Measurements from ENCODE around the gene IARS1. TPM values are rescaled to one million over a fixed set of nuclear protein-coding genes. Genes with fewer than 3 reads are reported as not detected.
A peak's percentile ranks its signal among the peaks of the same experiment; 100 is the strongest.

Gene IARS1
- polyA plus RNA-seq, 3 donors: 102 to 112 (median 106) TPM

DNA sequence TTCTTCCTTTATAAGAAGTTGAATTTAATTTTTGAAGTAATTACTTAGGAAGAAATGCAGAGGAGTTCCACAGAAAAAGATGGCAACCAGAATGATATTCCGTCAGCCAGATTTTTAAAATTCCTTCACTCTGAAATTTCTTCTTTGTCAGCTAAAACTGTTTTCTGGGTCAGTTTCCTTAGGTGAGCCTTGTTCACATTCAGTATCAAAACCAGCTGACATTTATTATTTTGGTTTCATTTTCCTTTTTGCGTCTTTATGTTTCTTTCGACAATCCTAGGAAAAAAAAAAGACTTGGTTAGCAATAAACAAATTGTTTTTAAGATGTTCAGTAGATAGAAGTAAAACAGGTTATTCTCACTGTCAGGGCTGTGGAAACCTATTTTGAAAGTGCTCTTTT, 4.1 kb upstream of the IARS1 start:
- DNase-seq (ENCODE audit: low read depth in 3 of 3, low spot score in 2 of 3): no peak

- DNase-seq (ENCODE audit: low read depth in 3 of 3, low spot score in 2 of 3): no peak
These were observed 2.3 kb upstream of the IARS1 start for GRCh38 chr9:92295827-92296258.

DNA sequence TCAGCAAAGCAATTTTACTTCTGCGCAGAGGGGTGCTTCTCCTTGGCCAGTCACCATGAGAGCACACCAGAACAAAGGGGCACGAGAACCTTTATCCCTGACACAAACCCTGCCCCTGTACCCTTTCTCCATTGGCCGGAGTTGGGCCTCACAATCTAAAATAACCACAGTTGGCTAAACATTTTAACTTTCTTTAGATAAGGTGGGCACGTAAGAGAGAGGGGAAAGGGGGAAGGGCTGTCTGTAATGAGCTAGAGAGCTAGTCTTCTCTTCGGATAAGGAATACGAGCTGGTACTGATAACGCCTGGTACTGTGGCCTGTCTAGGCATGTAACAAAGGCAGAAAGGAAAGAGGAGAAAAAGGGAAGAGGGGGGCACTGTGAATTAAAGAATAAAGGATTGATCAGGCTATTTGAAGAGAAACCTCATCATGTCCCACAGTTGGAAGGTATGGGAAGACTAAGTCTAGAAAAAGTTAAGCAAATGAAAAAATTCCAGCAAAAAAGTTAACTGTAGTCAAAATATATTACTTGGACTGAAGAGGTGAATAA, 1.8 kb upstream of the IARS1 start:
- DNase-seq (ENCODE audit: low read depth in 3 of 3, low spot score in 2 of 3): no peak

GRCh38 chr9:92294297-92294676, 790 bp upstream of the IARS1 start:
- no peak for DNase-seq (ENCODE audit: low read depth in 3 of 3, low spot score in 2 of 3)

DNA sequence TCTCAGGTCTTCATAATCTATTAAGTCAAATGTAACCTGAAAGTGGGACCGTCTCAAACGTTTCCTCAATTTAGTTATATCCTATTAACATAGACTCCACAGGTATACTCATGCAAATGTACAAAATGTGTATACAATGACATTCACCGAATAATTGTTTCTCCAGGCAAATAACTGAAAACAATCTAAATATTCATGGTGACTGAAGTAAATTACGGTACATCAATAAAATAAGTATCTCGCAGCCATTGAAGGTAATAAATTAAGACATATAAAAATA, 482 bp downstream of the IARS1 start:
- DNase-seq (ENCODE audit: low read depth in 3 of 3, low spot score in 2 of 3): no peak

GRCh38 chr9:92292338-92293074, 991 bp downstream of the IARS1 start:
- DNase-seq (ENCODE audit: low read depth in 3 of 3, low spot score in 2 of 3): no peak

DNA sequence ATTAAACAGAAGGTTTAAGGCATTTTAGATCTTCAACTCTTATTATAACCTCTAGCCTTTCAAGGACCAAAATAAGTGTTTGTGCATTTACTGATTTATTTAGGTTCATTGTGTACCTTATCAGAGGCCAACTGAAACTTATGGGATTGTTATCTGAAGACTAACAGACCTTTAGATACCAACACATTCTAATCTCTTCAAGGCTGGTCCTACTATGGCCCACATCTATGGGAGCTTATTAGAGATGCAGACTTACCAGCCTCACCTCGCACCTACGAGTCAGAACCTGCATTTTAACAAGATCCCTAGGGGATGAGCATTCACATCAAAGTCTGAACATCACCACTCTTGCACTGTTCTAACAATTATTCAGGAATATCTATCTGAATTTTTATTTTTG, 1.9 kb downstream of the IARS1 start:
- DNase-seq (ENCODE audit: low read depth in 3 of 3, low spot score in 2 of 3): no peak

DNA sequence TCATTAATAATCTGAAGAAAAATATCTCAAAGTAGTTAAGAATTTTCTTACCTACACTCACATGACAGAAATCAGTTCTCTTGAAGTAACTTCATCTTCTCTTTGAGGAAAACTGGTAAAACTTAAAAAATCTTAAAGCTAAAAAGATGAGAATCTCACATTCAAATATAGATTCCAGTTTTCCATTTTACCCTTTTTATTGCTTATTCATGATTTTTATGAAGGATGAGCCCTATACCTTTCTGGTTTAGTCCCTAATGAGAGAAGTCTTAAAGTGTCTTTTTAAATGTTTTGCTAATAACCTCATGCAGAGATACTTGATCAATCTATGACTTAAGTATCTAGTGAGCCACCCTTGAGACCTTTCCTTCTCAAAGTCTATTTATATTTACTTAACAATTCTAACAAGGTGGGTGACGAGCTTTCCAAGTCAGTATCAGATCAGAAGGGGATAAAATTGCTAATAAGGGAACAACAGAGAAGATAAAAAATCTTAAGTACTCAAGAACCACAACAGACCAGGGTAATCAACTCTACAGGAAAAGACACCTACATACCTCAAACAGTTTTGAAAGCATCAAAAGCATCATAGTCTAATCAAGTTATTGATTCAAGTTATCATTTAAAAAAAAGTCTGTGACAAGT, 2.6 kb downstream of the IARS1 start:
- DNase-seq (ENCODE audit: low read depth in 3 of 3, low spot score in 2 of 3): no peak

- DNase-seq (ENCODE audit: low read depth in 3 of 3, low spot score in 2 of 3): no peak
These were observed 3.6 kb downstream of the IARS1 start for GRCh38 chr9:92289708-92290390.

- no peak for DNase-seq (ENCODE audit: low read depth in 3 of 3, low spot score in 2 of 3)
These were observed 14.2 kb downstream of the IARS1 start for GRCh38 chr9:92279302-92279701.

- no peak for DNase-seq (ENCODE audit: low read depth in 3 of 3, low spot score in 2 of 3)
These were observed 15.4 kb downstream of the IARS1 start for GRCh38 chr9:92278110-92278509.

GRCh38 chr9:92276331-92277032, 17.0 kb downstream of the IARS1 start:
- DNase-seq (ENCODE audit: low read depth in 3 of 3, low spot score in 2 of 3): peak in 2 of 3 donors; percentile 25 to 41

- DNase-seq (ENCODE audit: low read depth in 3 of 3, low spot score in 2 of 3): no peak
These were observed 18.0 kb downstream of the IARS1 start for GRCh38 chr9:92275541-92275940.

- DNase-seq (ENCODE audit: low read depth in 3 of 3, low spot score in 2 of 3): no peak
These were observed 23.0 kb downstream of the IARS1 start for GRCh38 chr9:92270511-92270910.

DNA sequence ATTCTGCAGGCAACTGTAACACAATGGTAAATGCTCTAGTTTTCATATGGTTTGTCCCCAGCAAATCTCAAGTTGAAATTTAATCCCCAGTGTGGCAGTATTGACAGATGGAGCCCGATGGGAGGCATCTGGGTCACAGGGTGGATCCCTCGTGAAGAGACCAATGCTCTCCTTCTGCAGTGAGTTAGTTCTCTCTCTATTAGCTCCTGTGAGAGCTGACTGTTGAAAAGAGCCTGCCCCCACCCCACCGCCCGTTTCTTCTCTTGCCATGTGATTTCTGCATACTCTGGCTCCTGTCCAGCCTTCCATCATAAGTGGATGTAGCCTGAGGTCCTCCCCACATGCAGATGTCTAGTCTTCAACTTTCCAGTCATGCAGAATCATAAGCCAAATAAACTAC, 27.0 kb downstream of the IARS1 start:
- DNase-seq (ENCODE audit: low read depth in 3 of 3, low spot score in 2 of 3): no peak

DNA sequence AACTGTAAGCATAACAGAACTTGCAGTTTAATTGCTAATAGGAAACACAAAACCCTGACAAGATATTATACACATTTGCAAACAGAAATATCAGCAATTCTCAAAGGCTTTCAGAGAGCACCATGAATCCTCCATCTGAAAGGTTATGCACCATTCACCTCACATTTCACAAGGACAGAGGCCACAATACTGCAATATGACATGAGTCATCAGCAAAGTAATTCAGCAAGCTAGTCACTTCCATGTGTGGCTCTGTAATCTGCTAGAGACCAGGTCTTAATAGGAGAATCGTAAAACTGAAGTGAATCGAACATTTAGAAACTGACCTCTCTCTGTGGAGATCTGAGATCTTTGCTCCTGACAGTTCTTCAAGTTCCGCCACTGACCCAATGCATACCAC, 28.3 kb downstream of the IARS1 start:
- DNase-seq (ENCODE audit: low read depth in 3 of 3, low spot score in 2 of 3): no peak

GRCh38 chr9:92263131-92263530, 30.4 kb downstream of the IARS1 start:
- no peak for DNase-seq (ENCODE audit: low read depth in 3 of 3, low spot score in 2 of 3)

DNA sequence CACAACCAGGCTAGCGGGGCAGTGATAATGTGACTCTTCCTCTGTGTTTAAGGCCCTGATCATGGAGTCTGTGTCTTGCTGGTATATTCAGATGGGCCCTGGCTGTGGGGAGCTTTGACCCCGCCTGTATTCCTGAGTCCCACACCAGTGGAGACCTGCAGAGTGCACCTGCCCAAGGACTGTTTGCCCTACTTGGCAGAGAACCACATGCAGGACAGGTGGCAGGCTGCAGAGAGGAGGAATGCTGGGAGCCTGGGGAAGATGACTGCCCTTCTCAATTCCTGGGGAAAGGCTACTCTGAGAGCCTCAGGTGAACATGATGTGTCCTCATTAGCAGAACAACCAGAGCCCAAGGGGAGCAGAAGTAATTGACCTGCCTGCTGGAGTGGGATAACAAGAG, 36.2 kb downstream of the IARS1 start:
- DNase-seq (ENCODE audit: low read depth in 3 of 3, low spot score in 2 of 3): no peak

- peak in 1 of 3 donors; percentile 53 for DNase-seq (ENCODE audit: low read depth in 3 of 3, low spot score in 2 of 3)
These were observed 38.8 kb downstream of the IARS1 start for GRCh38 chr9:92254381-92255337.

- DNase-seq (ENCODE audit: low read depth in 3 of 3, low spot score in 2 of 3): no peak
These were observed 39.8 kb downstream of the IARS1 start for GRCh38 chr9:92253656-92254055.

Measured in right renal cortex interstitium (tissue), 3 donors.